GM19455 (cell line): ENCODE measurements around the gene SERINC5.
"Not testable (repeated sequence)": the region's sequence is repeated elsewhere in the genome, so short reads cannot be mapped to it uniquely, and the experiment has no call there.

Experiments
- ATAC-seq: cut with Tn5 transposase; IDR thresholded peaks from one replicate; pipeline ENCODE4 v1.9.1; 2021; ENCODE audit not compliant: unreplicated experiment

SERINC5 gene

DNA sequence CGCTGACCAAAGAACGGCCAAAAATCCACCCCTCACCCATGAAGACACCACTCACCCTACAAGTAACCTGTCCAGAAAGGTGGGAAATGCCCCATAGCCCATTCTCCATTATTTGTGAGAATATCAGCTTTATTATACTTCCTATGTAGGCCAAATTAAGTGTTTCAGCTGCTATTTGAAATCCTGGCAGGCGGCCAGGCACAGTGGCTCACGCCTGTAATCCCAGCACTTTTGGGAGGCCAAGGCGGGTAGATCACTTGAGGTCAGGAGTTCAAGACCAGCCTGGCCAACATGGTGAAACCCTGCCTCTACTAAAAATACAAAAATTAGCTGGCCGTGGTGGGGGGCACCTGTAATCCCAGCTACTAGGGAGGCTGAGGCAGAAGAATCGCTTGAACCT is 54.1 kb downstream of the SERINC5 start:
- ATAC-seq, result not testable (repeated sequence)

GRCh38 chr5:80198920-80199319 is 56.9 kb downstream of the SERINC5 start:
- no peak for ATAC-seq

DNA sequence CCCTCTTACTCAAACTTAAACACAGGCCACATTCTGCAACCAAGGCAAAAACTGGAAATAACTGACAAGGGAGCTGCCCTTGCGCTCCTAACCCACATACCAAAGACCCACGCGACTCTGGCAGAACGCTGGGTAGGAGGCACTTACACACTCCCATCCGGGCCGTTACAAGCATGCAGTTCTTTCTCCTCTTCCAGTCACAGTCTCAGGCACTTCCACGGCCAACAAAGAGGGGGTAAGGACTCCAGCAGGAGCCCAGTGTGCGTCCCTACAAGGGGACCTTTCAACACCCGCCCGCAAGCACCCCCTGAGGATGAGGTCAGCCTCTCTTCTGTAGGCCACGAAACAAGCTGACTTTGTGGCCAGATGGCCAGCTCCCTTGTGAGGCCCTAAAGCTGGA is 57.4 kb downstream of the SERINC5 start:
- ATAC-seq, result no peak

GRCh38 chr5:80195837-80196400 is 59.9 kb downstream of the SERINC5 start:
- no peak for ATAC-seq

- ATAC-seq, result no peak
Observed at GRCh38 chr5:80194468-80194867, 61.4 kb downstream of the SERINC5 start.

DNA sequence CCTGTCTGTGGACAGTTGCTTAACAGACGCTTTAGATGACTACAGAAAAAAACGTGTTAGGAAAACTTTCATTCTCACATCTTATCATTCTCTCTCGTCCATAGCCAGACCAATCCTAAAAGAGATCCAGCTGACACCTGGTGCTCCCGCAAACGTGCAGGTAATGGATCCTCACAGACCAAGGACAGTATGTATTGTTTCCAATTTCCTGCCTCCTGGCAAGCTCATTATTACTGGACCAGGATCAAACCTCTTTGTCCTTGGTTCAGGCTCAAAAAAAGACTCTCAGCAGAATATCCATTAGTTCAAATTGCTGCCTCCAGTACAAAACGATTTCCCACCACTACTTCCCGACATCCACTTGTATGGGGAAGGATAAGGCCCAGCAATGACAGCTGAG is 62.4 kb downstream of the SERINC5 start:
- ATAC-seq, result no peak

GRCh38 chr5:80192507-80193241 is 63.2 kb downstream of the SERINC5 start:
- ATAC-seq, result no peak

- ATAC-seq, result no peak
Observed at GRCh38 chr5:80191991-80192398, 63.9 kb downstream of the SERINC5 start.

- no peak for ATAC-seq
Observed at GRCh38 chr5:80191397-80191796, 64.5 kb downstream of the SERINC5 start.

DNA sequence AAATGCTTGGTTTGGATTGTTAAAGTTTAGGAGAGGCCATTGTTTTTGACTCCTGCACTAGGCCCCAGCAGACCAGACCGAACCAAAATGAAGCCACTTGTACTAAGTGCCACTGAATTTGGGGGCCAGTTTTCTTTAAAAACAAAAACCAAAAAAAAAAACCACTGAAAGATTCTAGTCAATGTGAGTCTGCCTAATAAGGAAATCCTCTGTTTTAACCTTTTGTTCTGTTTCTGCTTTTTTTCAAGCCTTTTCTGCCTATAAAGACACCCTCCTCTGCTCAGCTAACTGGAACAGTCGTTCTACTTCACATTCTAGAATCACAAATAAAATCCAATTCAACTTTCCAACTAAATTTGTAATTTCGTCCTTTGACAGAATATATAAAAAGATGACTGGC is 64.9 kb downstream of the SERINC5 start:
- no peak for ATAC-seq

DNA sequence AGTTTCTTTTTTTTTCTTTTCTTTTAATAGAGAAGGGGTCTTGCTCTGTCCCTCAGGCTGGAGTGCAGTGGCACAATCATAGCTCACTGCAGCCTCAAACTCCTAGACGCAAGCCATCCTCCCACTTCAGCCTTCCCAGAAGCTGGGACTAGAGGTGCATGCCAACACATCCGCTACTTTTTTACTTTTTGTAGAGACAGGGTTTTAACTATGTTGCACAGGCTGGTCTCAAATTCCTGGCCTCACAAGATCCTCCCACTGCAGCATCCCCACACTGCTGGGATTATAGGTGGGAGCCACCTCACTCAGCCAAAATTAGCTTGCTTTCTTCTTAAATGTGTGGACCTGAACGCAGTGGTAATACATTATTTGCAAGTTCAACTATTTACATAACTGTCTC is 66.1 kb downstream of the SERINC5 start:
- ATAC-seq, result no peak

GRCh38 chr5:80189201-80189600 is 66.6 kb downstream of the SERINC5 start:
- no peak for ATAC-seq

DNA sequence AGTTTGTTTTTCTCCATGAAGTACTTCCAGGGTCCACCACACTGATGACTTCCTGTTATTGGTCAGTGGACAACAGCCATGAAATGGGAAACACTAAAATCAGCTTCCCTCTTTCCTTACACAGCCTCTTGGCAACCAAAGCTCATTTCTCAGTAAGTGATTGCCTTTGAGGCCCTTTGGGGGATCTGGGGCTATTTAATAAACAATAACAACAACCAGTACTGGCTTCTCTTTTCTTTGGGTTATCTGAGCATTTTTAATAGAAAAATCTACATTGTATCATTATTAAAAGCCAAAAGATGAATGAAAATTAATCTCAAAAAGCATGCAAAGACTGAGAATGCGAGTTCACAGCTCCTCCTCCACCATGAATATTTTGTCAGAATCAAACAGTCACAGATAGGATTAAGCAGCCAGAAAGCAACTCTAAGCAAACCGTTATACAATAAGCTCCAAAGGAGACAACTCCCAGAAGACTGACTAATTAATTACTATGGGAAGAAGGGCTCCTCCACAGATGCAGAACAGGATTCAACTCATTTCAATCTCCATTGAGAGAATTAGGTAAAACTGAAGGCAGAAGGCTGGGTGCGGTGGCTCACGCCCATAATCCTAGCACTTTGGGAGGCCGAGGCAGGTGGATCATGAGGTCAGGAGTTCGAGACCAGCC is 68.3 kb downstream of the SERINC5 start:
- ATAC-seq, result no peak

DNA sequence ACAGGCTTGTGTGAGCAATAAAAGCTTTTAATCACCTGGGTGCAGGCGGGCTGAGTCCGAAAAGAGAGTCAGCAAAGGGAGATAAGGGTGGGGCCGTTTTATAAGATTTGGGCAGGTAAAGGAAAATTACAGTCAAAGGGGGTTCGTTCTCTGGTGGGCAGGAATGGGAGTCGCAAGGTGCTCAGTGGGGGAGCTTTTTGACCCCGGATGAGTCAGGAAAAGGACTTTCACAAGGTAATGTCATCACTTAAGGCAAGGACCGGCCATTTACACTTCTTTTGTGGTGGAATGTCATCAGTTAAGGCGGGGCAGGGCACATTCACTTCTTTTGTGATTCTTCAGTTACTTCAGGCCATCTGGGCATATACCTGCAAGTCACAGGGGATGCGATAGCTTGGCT is 70.3 kb downstream of the SERINC5 start:
- not testable (repeated sequence) for ATAC-seq

DNA sequence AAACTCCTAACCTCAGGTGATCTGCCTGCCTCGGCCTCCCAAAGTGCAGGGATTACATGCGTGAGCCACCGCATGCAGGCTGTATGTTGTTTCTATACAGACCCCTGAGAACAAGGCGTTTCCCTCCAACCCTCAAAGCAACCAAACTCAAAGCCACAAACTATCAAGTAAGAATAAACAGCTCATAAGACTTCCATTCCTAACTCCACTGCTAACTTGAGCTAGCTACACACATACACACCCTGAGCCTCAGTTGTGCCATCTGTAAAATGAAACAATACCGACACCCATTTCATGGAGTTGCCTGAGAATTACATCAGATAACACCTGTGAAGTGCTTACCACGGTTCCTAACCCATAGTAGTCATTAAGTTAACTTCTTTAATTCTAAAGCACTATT is 70.8 kb downstream of the SERINC5 start:
- no peak for ATAC-seq

GRCh38 chr5:80184235-80185023 is 71.4 kb downstream of the SERINC5 start:
- no peak for ATAC-seq

DNA sequence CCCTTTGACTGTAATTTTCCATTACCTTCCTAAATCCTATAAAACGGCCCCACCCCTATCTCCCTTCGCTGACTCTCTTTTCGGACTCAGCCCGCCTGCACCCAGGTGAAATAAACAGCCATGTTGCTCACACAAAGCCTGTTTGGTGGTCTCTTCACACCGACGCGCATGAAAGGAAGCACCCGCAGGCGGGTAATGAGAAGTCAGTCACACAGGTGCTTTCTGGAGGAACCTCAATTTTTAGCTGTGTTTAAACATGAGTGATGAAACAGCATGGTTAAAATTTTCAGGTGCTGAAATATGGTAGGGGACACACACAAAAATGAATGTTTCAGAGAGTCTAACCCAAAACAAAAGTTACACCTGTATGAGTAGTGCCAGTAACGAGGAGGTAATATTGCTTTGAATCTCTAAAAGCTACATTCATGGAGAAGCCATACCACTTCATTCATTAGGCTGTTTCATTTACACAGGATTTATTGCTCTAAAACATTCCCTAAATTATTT is 72.1 kb downstream of the SERINC5 start:
- ATAC-seq, result not testable (repeated sequence)

GRCh38 chr5:80182809-80183580 is 72.9 kb downstream of the SERINC5 start:
- no peak for ATAC-seq

DNA sequence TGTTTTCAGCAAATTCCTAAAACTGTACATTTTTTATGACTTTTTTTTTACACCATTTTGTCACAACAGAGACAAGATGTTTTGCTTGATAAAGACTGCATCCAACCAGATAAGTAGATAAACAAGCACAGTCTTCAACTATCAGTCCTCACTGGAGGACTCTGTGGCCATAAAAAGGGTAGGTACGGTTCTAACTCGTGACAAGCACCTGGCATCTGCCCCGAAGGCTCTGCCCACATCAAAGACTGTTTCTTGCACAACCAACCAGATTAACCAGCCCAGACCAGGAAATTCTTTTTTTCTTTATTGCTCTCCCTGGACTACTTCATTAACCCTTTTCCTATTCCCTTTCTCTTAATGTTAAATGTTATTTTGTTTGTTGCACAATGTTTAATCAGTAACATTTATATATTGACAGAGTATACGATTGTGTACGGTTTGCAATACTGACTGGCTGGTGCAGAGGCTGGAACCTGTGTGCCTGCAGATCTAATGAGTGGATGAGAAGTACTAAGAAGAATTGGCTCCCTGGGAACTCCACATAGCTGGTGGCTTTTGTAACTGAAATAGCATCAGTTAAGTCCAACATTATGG is 74.1 kb downstream of the SERINC5 start:
- ATAC-seq, result no peak

DNA sequence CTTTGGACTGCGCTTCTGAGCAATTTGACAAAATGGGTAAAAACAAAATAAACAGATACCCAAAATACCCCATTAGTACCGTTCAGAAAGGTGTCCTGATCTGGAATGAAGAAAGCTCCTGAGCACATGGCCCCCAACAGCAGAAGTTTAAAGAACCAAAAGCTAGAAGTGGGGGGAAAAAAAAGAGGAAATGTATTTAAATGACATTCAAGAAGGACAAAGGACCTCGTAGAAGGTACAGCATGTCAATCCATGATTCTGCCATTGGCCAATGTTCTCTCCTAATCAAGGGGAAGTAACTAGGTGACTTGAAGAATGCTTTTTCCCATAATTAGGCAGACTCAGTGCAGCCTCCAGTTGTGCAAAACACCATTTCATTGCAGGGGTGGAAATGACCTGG is 78.6 kb downstream of the SERINC5 start:
- no peak for ATAC-seq
